Endothelial cell of umbilical vein (primary cell): ENCODE data around the gene RUNX2.

Experiments
- EZH2 ChIP-seq: IDR thresholded peaks from 2 replicates; pipeline ENCODE4 v1.6.1; 2012; ENCODE audit warnings: borderline replicate concordance, low read depth, mild to moderate bottlenecking, moderate library complexity, low read length, inconsistent platforms; ENCODE audit not compliant: severe bottlenecking
- TF ChIP-seq, protein P1 (sequence below), 2 donors: IDR thresholded peaks; 1 replicate in 1 of 2; 2 replicates in 1 of 2; pipeline ENCODE4 v1.5.1; 2011; ENCODE audit warnings: low read length in 2 of 2, mild to moderate bottlenecking in 2 of 2, moderate library complexity in 2 of 2, control low read depth in 1 of 2, inconsistent platforms in 1 of 2, low read depth in 1 of 2; ENCODE audit not compliant: insufficient read depth in 1 of 2; ENCODE audit errors: extremely low read depth in 1 of 2

DNA sequence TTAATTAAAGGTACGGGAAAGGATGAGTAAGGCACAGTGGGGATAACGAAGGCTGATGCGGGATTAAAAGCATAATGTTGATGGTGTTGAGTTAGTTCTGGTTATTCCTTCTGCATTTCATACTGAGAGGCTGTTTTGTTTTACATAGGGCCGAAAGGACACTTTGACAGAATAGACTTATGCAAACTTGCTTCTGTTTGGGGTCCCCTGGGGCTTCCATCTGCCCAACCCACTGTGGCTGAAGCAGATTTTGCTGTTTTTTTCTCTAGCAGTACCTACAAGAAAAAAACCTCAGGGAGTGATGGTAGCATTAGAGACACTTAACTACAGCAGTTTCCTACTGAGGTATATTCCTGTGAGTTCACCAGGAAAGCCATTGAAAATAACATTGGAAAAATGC, 185.7 kb downstream of the RUNX2 start:
- TF ChIP-seq, protein P1, sequence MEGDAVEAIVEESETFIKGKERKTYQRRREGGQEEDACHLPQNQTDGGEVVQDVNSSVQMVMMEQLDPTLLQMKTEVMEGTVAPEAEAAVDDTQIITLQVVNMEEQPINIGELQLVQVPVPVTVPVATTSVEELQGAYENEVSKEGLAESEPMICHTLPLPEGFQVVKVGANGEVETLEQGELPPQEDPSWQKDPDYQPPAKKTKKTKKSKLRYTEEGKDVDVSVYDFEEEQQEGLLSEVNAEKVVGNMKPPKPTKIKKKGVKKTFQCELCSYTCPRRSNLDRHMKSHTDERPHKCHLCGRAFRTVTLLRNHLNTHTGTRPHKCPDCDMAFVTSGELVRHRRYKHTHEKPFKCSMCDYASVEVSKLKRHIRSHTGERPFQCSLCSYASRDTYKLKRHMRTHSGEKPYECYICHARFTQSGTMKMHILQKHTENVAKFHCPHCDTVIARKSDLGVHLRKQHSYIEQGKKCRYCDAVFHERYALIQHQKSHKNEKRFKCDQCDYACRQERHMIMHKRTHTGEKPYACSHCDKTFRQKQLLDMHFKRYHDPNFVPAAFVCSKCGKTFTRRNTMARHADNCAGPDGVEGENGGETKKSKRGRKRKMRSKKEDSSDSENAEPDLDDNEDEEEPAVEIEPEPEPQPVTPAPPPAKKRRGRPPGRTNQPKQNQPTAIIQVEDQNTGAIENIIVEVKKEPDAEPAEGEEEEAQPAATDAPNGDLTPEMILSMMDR (IDR thresholded peaks at IDR 0.05; ENCODE audit: extremely low read depth in 1 of 2, insufficient read depth in 1 of 2, low read depth in 1 of 2, low read length in 2 of 2): no peak
- TF ChIP-seq EZH2: no peak
